Endodermal cell (in vitro differentiated cells): ENCODE measurements around the gene UBE2E3. TPM values are rescaled to one million over a fixed set of nuclear protein-coding genes. Genes with fewer than 3 reads are reported as not detected.
A peak's percentile ranks its signal among the peaks of the same experiment; 100 is the strongest.

ENCODE experiments used
- DNase-seq: peaks from one replicate; pipeline ENCODE4 v3.0.0-alpha.2; 2017
- H3K27ac ChIP-seq: 2 replicates; pipeline ENCODE4 v1.5.1; 2013; ENCODE audit warnings: mild to moderate bottlenecking, low read depth, low read length, moderate library complexity
- H3K27me3 ChIP-seq: 2 replicates; pipeline ENCODE4 v1.6.1; 2013; ENCODE audit warnings: mild to moderate bottlenecking, low read length, moderate library complexity; ENCODE audit not compliant: insufficient read depth, control insufficient read depth, poor library complexity, severe bottlenecking
- H3K36me3 ChIP-seq: 2 replicates; pipeline ENCODE4 v1.7.0; 2013; ENCODE audit warnings: mild to moderate bottlenecking, low read length, moderate library complexity; ENCODE audit not compliant: control insufficient read depth, insufficient read depth
- H3K4me1 ChIP-seq: one replicate; pipeline ENCODE4 v1.7.0; 2013; ENCODE audit warnings: low read length; ENCODE audit not compliant: control insufficient read depth, insufficient read depth
- H3K4me3 ChIP-seq: 2 replicates; pipeline ENCODE4 v1.5.1; 2013; ENCODE audit warnings: mild to moderate bottlenecking, low read length, moderate library complexity
- H3K9ac ChIP-seq: 2 replicates; pipeline ENCODE4 v1.6.1; 2013; ENCODE audit warnings: mild to moderate bottlenecking, low read length, moderate library complexity; ENCODE audit not compliant: poor library complexity, severe bottlenecking; ENCODE audit errors: extremely low read depth
- H3K9me3 ChIP-seq: 2 replicates; pipeline ENCODE4 v1.6.1; 2013; ENCODE audit warnings: mild to moderate bottlenecking, low read length, moderate library complexity; ENCODE audit not compliant: control insufficient read depth
- H3K27ac Mint-ChIP-seq: 2 replicates; pipeline ENCODE4 v1.8.0; 2020; ENCODE audit warnings: mixed read lengths
- H3K27me3 Mint-ChIP-seq: 2 replicates; pipeline ENCODE4 v1.8.0; 2021; ENCODE audit warnings: mild to moderate bottlenecking, mixed read lengths; ENCODE audit not compliant: insufficient read depth
- H3K36me3 Mint-ChIP-seq: 2 replicates; pipeline ENCODE4 v1.8.0; 2020; ENCODE audit warnings: low read depth, mixed read lengths
- H3K4me1 Mint-ChIP-seq: 2 replicates; pipeline ENCODE4 v1.8.0; 2020; ENCODE audit warnings: mixed read lengths
- H3K4me3 Mint-ChIP-seq: 2 replicates; pipeline ENCODE4 v1.8.0; 2020; ENCODE audit warnings: mild to moderate bottlenecking, moderate library complexity, mixed read lengths
- H3K9me3 Mint-ChIP-seq: 2 replicates; pipeline ENCODE4 v1.8.0; 2020; ENCODE audit warnings: mild to moderate bottlenecking, mixed read lengths
- CTCF ChIP-seq: fragments of 200-600 bp; sonication (generic); conservative IDR thresholded peaks from 2 replicates; pipeline ENCODE4 v1.5.0; 2021; ENCODE audit warnings: antibody characterized with exemption, mild to moderate bottlenecking
- WGBS, 2 experiments: methylation state at CpG; one replicate each; pipeline versions ENCODE4 v1.1.5 to v1.1.7; 2013; ENCODE audit warnings: missing lambda C conversion rate in 2 of 2, mixed read lengths in 1 of 2; ENCODE audit not compliant: insufficient coverage in 1 of 2, insufficient read length in 1 of 2; 5-methylcytosine and 5-hydroxymethylcytosine counted together
- long read RNA-seq, 4 experiments: library from polyadenylated mRNA in 2 of 4; library from RNA in 1 of 4; library from capped mRNA in 1 of 4; stranded (forward) in 3 of 4; unstranded in 1 of 4; transcript quantifications; one replicate each; pipeline ENCODE4 v2.0.0, GENCODE V29; 2020 to 2021; ENCODE audit warnings: inconsistent platforms in 1 of 4
- polyA plus RNA-seq, 2 experiments: library from polyadenylated mRNA; stranded (reverse); fragments of 50-300 nt; gene quantifications; one replicate each; pipeline ENCODE4 v1.2.3, GENCODE V29; 2013
- total RNA-seq, 2 donors: library from RNA; stranded (reverse); fragmentation: NEBNext Ultra II Directional in 1 of 2; extraction: Animal tissue kit (Norgen Biotek cat#: 25700) in 1 of 2; gene quantifications; 2 replicates in 1 of 2; 3 replicates in 1 of 2; pipeline ENCODE4 v1.2.1, GENCODE V29; 2021

The UBE2E3 gene
- total RNA-seq, result 10 to 100 TPM; 84.2 to 85.0 TPM
- 275 TPM for polyA plus RNA-seq (2013, experiment 1 of 2)
- 231 TPM for polyA plus RNA-seq (2013, experiment 2 of 2)
- long read RNA-seq, experiment 1, transcript UBE2E3-202 (6 exons, 1,570 nt), result major isoform, 30 of 53 reads
- long read RNA-seq, experiment 1, partial matches to known transcripts, result 11 of 53 reads
- long read RNA-seq, experiment 1, other reads (novel, unspliced or antisense), result 10 of 53 reads
- long read RNA-seq, experiment 2, transcript UBE2E3-202 (6 exons, 1,570 nt), result major isoform, 95 of 120 reads
- long read RNA-seq, experiment 2, partial matches to known transcripts, result 4 of 120 reads
- long read RNA-seq, experiment 2, other reads (novel, unspliced or antisense), result 17 of 120 reads
- long read RNA-seq, experiment 3, transcript UBE2E3-202 (6 exons, 1,570 nt), result major isoform, 77 of 111 reads
- long read RNA-seq, experiment 3, partial matches to known transcripts, result 10 of 111 reads
- long read RNA-seq, experiment 3, other reads (novel, unspliced or antisense), result 19 of 111 reads
- long read RNA-seq, experiment 4, transcript UBE2E3-202 (6 exons, 1,570 nt), result major isoform, 136 of 149 reads
- long read RNA-seq, experiment 4, transcript UBE2E3-212 (4 exons, 499 nt), result minor isoform, 5 of 149 reads
- long read RNA-seq, experiment 4, partial matches to known transcripts, result 1 of 149 reads
- long read RNA-seq, experiment 4, other reads (novel, unspliced or antisense), result 7 of 149 reads

GRCh38 chr2:180980106-180980942 lies at the start of gene UBE2E3:
Gene UBE2E3 (plus strand): TSS chr2:180980605. CDS start chr2:180982043, 1,438 bp downstream.
- peaks cover 6% of the 10 kb centered on the region for H3K36me3 ChIP-seq
- peak; percentile 75 for TF ChIP-seq CTCF
- peaks cover 10% of the 10 kb centered on the region for H3K4me1 ChIP-seq
- Mint-ChIP-seq H3K9me3 (no peaks in the 10 kb centered on the region), H3K27ac (peak within 1 kb of the TSS; percentile 95), H3K4me3 (peak within 1 kb of the TSS; percentile 88), H3K27me3 (no peaks in the 10 kb centered on the region), H3K36me3 (peaks cover 9% of the 10 kb centered on the region), H3K4me1 (peaks cover 49% of the 10 kb centered on the region)
- peak within 1 kb of the TSS; percentile 96 for H3K4me3 ChIP-seq
- H3K9ac ChIP-seq, result peak within 1 kb of the TSS; percentile 74
- H3K27ac ChIP-seq, result peak within 1 kb of the TSS; percentile 74
- DNase-seq, result peak; percentile 95
- H3K9me3 ChIP-seq, result no peaks in the 10 kb centered on the region
- WGBS, 2 experiments, result 0 to 2% methylated on average over 4 to 106 of the region's 106 CpGs
- H3K27me3 ChIP-seq, result no peaks in the 10 kb centered on the region

- no peak for TF ChIP-seq CTCF
- Histone ChIP-seq H3K4me1 (peaks cover 2% of the 10 kb centered on the region), H3K27me3 (peaks cover 24% of the 10 kb centered on the region), H3K9me3 (no peaks in the 10 kb centered on the region), H3K4me3 (no peak overlapping the region), H3K36me3 (no peaks in the 10 kb centered on the region), H3K9ac (no peak overlapping the region), H3K27ac (no peak overlapping the region)
- no peaks in the 10 kb centered on the region for H3K27me3 Mint-ChIP-seq
- no peak for DNase-seq
- H3K36me3 Mint-ChIP-seq, result no peaks in the 10 kb centered on the region
- H3K4me1 Mint-ChIP-seq, result peaks cover 10% of the 10 kb centered on the region
- H3K9me3 Mint-ChIP-seq, result no peaks in the 10 kb centered on the region
- H3K4me3 Mint-ChIP-seq, result no peak overlapping the region
- no peak overlapping the region for H3K27ac Mint-ChIP-seq
Observed at GRCh38 chr2:180931841-180932240, 48.6 kb upstream of the UBE2E3 start.

GRCh38 chr2:180933332-180933731 lies 47.1 kb upstream of the UBE2E3 start:
- WGBS, 2 experiments, result 96% methylated on average over 1 of the region's 1 CpG; no CpG with 5 or more reads in 1 of the 2 experiments
- no peak overlapping the region for H3K4me3 Mint-ChIP-seq

More at GRCh38 chr2:180933332-180933731, 47.1 kb upstream of the UBE2E3 start:
- H3K9me3 Mint-ChIP-seq, result no peaks in the 10 kb centered on the region
- no peaks in the 10 kb centered on the region for H3K36me3 ChIP-seq
- peaks cover 8% of the 10 kb centered on the region for H3K27me3 Mint-ChIP-seq
- H3K27ac ChIP-seq, result no peak overlapping the region
- no peak for DNase-seq
- H3K4me1 Mint-ChIP-seq, result peaks cover 10% of the 10 kb centered on the region
- H3K4me3 ChIP-seq, result no peak overlapping the region
- peaks cover 2% of the 10 kb centered on the region for H3K4me1 ChIP-seq
- TF ChIP-seq CTCF, result no peak
- no peak overlapping the region for H3K27ac Mint-ChIP-seq
- peaks cover 35% of the 10 kb centered on the region for H3K27me3 ChIP-seq
- no peaks in the 10 kb centered on the region for H3K36me3 Mint-ChIP-seq
- no peaks in the 10 kb centered on the region for H3K9me3 ChIP-seq
- no peak overlapping the region for H3K9ac ChIP-seq
